Fibroblast of lung (primary cell): ENCODE results near the gene PRRC2B. TPM values are rescaled to one million over a fixed set of nuclear protein-coding genes. Genes with fewer than 3 reads are reported as not detected.

Source experiments
- DNase-seq, 2 donors: peaks; one replicate each; pipeline versions ENCODE4 v3.0.0 to v3.0.0-alpha.2; 2010; ENCODE audit warnings: low read depth in 2 of 2
- H2AFZ ChIP-seq: 2 replicates; pipeline ENCODE4 v1.5.1; 2012; ENCODE audit warnings: low read length, control low read depth, inconsistent platforms
- H3K27ac ChIP-seq: 2 replicates; pipeline ENCODE4 v1.5.1; 2011; ENCODE audit warnings: low read length, control low read depth; ENCODE audit not compliant: insufficient read depth
- H3K27me3 ChIP-seq: 2 replicates; pipeline ENCODE4 v1.5.1; 2011; ENCODE audit warnings: mild to moderate bottlenecking, low read length; ENCODE audit not compliant: control insufficient read depth, insufficient read depth
- H3K36me3 ChIP-seq: 2 replicates; pipeline ENCODE4 v1.5.1; 2011; ENCODE audit warnings: low read length; ENCODE audit not compliant: control insufficient read depth, insufficient read depth
- H3K4me1 ChIP-seq: 2 replicates; pipeline ENCODE4 v1.5.1; 2011; ENCODE audit warnings: low read length; ENCODE audit not compliant: control insufficient read depth, insufficient read depth; ENCODE audit errors: extremely low read depth
- H3K4me2 ChIP-seq: 2 replicates; pipeline ENCODE4 v1.5.1; 2011; ENCODE audit warnings: low read length, control low read depth; ENCODE audit not compliant: insufficient read depth; ENCODE audit errors: extremely low read depth
- H3K4me3 ChIP-seq, 4 experiments: fragments of 200-600 bp in 1 of 4; sonication (generic) in 1 of 4; replicated peaks in 1 of 4; 2 replicates each; pipeline ENCODE4 v1.5.1; 2011 to 2016; ENCODE audit warnings: low read length in 4 of 4, low read depth in 3 of 4, mild to moderate bottlenecking in 3 of 4, control low read depth in 2 of 4, inconsistent platforms in 1 of 4, mixed read lengths in 1 of 4; ENCODE audit not compliant: insufficient read depth in 1 of 4; ENCODE audit errors: control extremely low read depth in 1 of 4
- H3K79me2 ChIP-seq: 2 replicates; pipeline ENCODE4 v1.5.1; 2012; ENCODE audit warnings: mild to moderate bottlenecking, low read length, inconsistent platforms; ENCODE audit not compliant: control insufficient read depth, insufficient read depth
- H3K9ac ChIP-seq: 2 replicates; pipeline ENCODE4 v1.5.1; 2011; ENCODE audit warnings: mild to moderate bottlenecking, low read length, control low read depth; ENCODE audit not compliant: insufficient read depth
- H3K9me3 ChIP-seq: 2 replicates; pipeline ENCODE4 v1.5.1; 2012; ENCODE audit warnings: low read depth, low read length; ENCODE audit not compliant: control insufficient read depth, insufficient read depth
- H4K20me1 ChIP-seq: 2 replicates; pipeline ENCODE4 v1.5.1; 2011; ENCODE audit warnings: low read length; ENCODE audit not compliant: control insufficient read depth, insufficient read depth; ENCODE audit errors: extremely low read depth
- EZH2 ChIP-seq: IDR thresholded peaks from 2 replicates; pipeline ENCODE4 v1.5.1; 2012; ENCODE audit warnings: low read length, control low read depth, mild to moderate bottlenecking; ENCODE audit errors: missing control alignments
- polyA plus RNA-seq, 2 donors: library from polyadenylated mRNA; depleted of rRNA in 1 of 2; stranded (reverse) in 1 of 2; unstranded in 1 of 2; fragments of >200 nt; gene quantifications; 2 replicates each; pipeline ENCODE4 v1.2.1, GENCODE V29; 2011 to 2012; ENCODE audit warnings: missing spikeins in 1 of 2
- total RNA-seq: library from RNA; depleted of rRNA; stranded (reverse); fragments of >200 nt; gene quantifications from 2 replicates; pipeline ENCODE4 v1.2.1, GENCODE V29; 2014
- TF ChIP-seq, protein P1 (sequence below), 2 donors: IDR thresholded peaks in 1 of 2; conservative IDR thresholded peaks in 1 of 2; 1 replicate in 1 of 2; 2 replicates in 1 of 2; pipeline ENCODE4 v1.5.1; 2011 to 2012; ENCODE audit warnings: low read length in 2 of 2, control low read depth in 1 of 2, inconsistent platforms in 1 of 2, low read depth in 1 of 2, mild to moderate bottlenecking in 1 of 2

Gene PRRC2B
- total and polyA plus RNA-seq, 2 donors (not counting 1 experiment from before 2014, with no cell fraction given) = 29.9 to 66.4 TPM

DNA sequence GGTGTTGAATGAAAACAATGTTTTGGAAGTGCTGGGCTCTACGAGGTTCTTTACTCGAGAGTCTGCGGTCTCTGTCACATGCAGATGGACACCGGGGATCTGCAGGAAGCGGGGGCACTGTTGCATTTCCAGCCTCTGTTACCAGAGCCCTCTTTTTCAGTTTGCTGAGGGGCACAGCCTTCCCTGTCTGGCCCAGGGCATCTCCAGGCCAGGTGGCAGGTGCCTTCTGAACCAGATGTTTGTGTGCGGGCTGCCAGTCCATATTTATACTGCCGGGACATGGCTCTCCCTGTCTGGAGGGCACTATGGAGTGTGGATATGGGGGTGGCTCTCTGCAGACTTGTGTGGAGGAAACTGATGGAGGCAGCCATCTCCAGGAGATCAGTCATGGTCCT, 90.2 kb downstream of the PRRC2B start:
- DNase-seq = no peak

DNA sequence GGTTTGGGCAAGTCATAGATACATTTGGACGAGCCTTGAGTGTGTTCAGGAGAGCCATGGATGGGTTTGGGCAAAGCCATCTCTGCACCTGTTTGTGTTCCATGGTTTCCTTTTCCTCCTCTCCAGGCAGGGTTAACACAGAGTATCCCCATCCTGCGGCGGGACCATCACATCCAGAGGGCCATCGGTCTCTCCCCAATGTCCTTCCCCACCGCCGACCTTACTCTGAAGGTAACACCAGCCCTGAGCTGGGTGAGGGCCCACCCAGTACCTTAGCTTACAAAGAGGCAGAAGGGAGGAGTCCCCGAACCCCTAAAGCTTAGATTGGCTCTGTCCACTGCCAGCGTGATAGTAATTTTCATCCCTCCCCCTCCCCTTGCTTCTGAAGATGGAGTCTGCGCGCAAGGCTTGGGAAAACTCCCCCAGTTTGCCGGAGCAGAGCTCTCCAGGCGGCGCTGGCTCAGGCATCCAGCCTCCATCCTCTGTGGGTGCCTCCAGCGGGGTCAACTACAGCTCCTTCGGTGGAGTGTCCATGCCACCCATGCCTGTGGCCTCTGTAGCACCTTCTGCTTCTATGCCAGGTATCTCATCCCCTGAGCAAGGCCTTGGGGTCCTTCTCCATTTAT, 90.8 kb downstream of the PRRC2B start:
- Histone ChIP-seq H3K9ac (no peak overlapping the region), H3K4me3 (no peak overlapping the region), H3K27ac (no peak overlapping the region), H3K4me2 (no peak overlapping the region), H3K36me3 (peaks cover 56% of the 10 kb centered on the region), H3K4me1 (no peaks in the 10 kb centered on the region), H2AFZ (no peak overlapping the region), H3K9me3 (no peaks in the 10 kb centered on the region), H4K20me1 (no peaks in the 10 kb centered on the region), H3K27me3 (no peaks in the 10 kb centered on the region), H3K79me2 (peaks cover 2% of the 10 kb centered on the region)
- TF ChIP-seq, protein P1, sequence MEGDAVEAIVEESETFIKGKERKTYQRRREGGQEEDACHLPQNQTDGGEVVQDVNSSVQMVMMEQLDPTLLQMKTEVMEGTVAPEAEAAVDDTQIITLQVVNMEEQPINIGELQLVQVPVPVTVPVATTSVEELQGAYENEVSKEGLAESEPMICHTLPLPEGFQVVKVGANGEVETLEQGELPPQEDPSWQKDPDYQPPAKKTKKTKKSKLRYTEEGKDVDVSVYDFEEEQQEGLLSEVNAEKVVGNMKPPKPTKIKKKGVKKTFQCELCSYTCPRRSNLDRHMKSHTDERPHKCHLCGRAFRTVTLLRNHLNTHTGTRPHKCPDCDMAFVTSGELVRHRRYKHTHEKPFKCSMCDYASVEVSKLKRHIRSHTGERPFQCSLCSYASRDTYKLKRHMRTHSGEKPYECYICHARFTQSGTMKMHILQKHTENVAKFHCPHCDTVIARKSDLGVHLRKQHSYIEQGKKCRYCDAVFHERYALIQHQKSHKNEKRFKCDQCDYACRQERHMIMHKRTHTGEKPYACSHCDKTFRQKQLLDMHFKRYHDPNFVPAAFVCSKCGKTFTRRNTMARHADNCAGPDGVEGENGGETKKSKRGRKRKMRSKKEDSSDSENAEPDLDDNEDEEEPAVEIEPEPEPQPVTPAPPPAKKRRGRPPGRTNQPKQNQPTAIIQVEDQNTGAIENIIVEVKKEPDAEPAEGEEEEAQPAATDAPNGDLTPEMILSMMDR (conservative IDR thresholded peaks at IDR 0.05 in 1 of 2, IDR thresholded peaks at IDR 0.05 in 1 of 2; ENCODE audit: low read depth in 1 of 2, low read length in 2 of 2) = no peak
- TF ChIP-seq EZH2 = no peak
- DNase-seq = no peak

More for the DNA sequence above, 90.2 kb downstream of the PRRC2B start:
- H3K4me1 ChIP-seq = no peaks in the 10 kb centered on the region
- no peaks in the 10 kb centered on the region for H4K20me1 ChIP-seq
- peaks cover 56% of the 10 kb centered on the region for H3K36me3 ChIP-seq
- TF ChIP-seq, protein P1 (conservative IDR thresholded peaks at IDR 0.05 in 1 of 2, IDR thresholded peaks at IDR 0.05 in 1 of 2; ENCODE audit: low read depth in 1 of 2, low read length in 2 of 2) = no peak
- TF ChIP-seq EZH2 = no peak
- no peak overlapping the region for H3K9ac ChIP-seq
- no peak overlapping the region for H3K27ac ChIP-seq
- H3K4me2 ChIP-seq = no peak overlapping the region
- no peaks in the 10 kb centered on the region for H3K27me3 ChIP-seq
- no peak overlapping the region for H3K4me3 ChIP-seq
- H3K79me2 ChIP-seq = peaks cover 2% of the 10 kb centered on the region
- H2AFZ ChIP-seq = no peak overlapping the region
- H3K9me3 ChIP-seq = no peaks in the 10 kb centered on the region

DNA sequence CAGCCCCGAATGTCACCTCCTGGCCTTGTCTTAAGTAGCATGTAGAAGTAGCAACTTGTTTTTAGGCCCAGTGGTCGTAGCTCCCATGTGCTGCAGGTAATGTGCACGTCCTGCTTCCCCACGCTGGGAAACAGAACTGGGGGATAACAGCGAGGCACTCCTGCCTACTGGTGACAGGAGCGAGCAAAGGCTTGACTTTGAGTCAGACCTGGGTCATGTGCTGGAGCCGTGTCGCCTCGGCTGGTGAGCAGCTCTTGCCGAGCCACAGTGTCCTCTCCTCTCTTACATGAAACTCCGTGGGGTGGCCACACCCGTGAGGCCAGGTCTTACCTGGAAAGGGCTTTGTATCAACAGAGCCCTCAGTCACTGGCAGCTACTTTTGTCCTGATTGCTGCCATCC, 91.3 kb downstream of the PRRC2B start:
- Histone ChIP-seq H3K79me2 (no peaks in the 10 kb centered on the region), H3K27ac (no peak overlapping the region), H3K4me1 (no peaks in the 10 kb centered on the region), H3K27me3 (no peaks in the 10 kb centered on the region), H3K9ac (no peak overlapping the region), H3K9me3 (no peaks in the 10 kb centered on the region), H2AFZ (no peak overlapping the region), H4K20me1 (no peaks in the 10 kb centered on the region), H3K4me3 (no peak overlapping the region), H3K36me3 (peaks cover 57% of the 10 kb centered on the region), H3K4me2 (no peak overlapping the region)
- no peak for DNase-seq
- TF ChIP-seq, protein P1 (conservative IDR thresholded peaks at IDR 0.05 in 1 of 2, IDR thresholded peaks at IDR 0.05 in 1 of 2; ENCODE audit: low read depth in 1 of 2, low read length in 2 of 2) = no peak
- TF ChIP-seq EZH2 = no peak
